Left ventricle myocardium superior (tissue), 1 donor: ENCODE results near the gene SLC37A1. TPM values are rescaled to one million over a fixed set of nuclear protein-coding genes. Genes with fewer than 3 reads are reported as not detected.

Source experiments
- ATAC-seq: fragments of 200-7000 bp; cut with Tn5 transposase; one replicate; pipeline ENCODE4 v1.9.1; 2020; ENCODE audit warnings: mild to moderate bottlenecking, moderate library complexity
- DNase-seq: peaks from one replicate; pipeline ENCODE4 v3.0.0-alpha.2; 2020
- intact Hi-C: fragments of 100-400 bp; cut with micrococcal nuclease; formaldehyde crosslinking; loops from one replicate; pipeline ENCODE4 v1.11.0; 2022
- total RNA-seq: library from RNA; stranded (reverse); fragmentation: NEBNext Ultra II Directional; extraction: Animal tissue kit (Norgen Biotek cat#: 25700); gene quantifications from one replicate; pipeline ENCODE4 v1.2.1, GENCODE V29; 2021
- donor health status: DM: no; HTN: yes; CAD: no; lungs with severe emphysema.

Gene SLC37A1
- total RNA-seq, 1 donor from 2014 or later = 4.0 TPM

DNA sequence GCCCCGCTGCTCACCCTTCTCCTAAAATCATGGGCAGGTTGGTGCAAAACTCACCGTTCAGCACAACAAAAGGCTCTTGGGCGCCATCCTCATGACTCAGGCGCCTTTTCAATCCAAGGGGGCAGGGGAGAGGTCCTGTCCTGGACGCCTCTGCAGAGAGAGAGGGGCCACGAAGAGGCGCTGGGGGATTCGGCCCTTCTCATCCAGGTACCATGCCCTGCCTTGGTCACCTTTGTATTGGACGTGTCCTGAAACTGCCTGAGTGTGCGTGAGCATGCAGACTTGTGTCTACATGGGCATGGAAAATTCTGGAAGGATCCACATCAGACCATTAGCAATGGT, 53.5 kb downstream of the SLC37A1 start:
- intact Hi-C loops = no loop called here
- no peak for DNase-seq

DNA sequence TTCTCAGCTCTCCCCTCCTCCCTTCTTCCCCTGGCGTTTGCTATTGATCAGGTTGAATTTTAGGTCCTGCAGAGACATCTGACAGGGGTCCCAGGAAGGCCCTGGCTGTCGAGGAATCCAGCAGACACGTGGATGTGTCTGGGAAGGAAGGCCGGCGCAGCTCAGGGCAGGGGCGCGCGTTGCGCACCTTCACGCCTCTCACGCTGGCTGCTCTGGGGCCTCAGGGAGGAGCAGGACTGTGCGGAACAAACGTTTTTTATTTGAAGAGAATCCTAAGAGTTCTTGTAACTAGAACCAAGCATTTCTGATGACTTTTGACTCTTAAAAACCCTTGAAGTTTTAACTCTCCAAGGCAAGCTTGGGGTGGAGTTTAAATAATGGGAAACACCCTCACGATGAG, 54.2 kb downstream of the SLC37A1 start:
- intact Hi-C loops = no loop called here
- no peak for ATAC-seq

More for the DNA sequence above, 53.5 kb downstream of the SLC37A1 start:
- ATAC-seq = no peak

DNA sequence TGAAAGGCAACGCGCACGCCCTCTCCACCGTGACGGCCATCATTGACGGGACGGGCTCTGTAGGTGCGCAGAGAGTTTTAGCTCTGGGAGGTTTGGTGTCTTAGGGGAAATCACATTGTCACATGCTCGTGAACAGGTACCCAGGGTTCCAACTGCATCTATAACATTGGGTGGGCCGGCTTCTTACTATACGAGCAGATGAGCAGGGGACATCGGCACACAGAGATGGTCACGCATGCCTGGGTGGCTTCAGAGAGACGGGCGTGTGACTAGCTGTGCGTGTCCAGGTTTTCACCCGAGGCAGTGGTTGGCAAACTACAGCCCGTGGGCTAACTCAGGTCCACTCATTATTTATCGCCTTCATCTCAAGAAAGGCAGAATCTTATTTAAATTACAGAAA, 54.7 kb downstream of the SLC37A1 start:
- ATAC-seq (no peak), DNase-seq (no peak)
- intact Hi-C loops = no loop called here

More for the DNA sequence above, 54.2 kb downstream of the SLC37A1 start:
- no peak for DNase-seq

DNA sequence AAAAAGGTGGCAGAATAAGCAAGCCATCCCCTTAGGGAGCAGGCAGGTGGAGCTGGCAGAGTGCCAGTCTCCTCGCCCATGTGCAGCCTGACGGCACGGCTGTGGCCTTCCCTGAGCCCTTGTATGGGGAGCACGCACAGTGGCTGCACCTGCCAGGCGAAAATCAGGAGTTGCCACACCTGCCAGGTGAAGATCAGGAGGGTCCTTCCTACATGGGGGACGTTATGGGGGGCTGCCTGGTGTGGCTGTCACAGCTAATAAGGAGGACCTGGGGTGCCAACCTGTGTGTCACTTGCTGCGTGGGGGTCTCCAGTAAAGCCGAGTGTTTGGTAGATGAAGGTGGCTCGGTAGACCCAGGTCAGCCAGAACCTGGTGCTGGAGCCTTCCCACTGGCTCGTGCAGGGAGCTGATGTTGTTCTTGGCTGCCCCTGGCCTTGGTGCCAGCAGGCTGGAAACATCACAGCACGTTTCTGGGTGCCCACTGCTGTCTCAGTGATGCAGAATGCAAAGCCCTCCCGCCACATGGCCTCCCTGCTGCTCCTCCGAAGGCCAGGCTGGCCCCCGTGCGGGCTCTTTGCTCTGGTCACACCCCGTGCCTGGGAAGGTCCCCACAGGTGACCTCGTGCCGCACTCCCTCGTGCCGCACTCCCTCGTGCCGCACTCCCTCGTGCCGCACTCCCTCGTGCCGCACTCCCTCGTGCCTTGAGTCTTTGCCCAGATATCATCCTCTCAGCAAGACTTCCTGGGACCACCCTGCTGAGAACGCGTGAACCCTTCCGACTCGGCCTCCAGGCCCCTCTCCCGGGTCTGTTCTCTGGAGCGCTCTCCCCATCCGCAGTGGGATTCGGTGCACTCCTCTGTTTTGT, 55.4 kb downstream of the SLC37A1 start:
- DNase-seq = no peak
- ATAC-seq = no peak
- intact Hi-C loops = no loop called here

DNA sequence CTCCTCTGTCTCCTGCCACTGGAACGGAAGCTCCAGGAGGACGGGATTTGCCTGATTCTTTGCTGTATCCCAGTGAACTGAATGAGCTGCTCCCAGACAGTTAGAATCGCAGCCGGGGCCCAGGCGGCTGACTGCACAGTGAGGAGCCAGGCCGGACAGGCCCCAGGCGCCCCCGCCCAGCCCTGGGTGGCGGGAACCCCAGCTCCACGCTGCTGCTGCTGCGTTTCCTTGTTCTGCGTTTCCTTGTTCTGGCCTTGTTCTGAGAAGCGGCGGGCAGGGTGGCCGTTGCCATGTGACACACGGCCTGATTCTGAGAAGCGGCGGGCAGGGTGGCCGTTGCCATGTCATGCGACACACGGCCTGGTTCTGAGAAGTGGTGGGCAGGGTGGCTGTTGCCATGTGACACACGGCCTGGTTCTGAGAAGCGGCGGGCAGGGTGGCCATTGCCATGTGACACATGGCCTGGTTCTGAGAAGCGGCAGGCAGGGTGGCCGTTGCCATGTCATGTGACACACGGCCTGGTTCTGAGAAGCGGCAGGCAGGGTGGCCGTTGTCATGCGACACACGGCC, 56.2 kb downstream of the SLC37A1 start:
- intact Hi-C loops = no loop called here
- DNase-seq (no peak), ATAC-seq (no peak)

DNA sequence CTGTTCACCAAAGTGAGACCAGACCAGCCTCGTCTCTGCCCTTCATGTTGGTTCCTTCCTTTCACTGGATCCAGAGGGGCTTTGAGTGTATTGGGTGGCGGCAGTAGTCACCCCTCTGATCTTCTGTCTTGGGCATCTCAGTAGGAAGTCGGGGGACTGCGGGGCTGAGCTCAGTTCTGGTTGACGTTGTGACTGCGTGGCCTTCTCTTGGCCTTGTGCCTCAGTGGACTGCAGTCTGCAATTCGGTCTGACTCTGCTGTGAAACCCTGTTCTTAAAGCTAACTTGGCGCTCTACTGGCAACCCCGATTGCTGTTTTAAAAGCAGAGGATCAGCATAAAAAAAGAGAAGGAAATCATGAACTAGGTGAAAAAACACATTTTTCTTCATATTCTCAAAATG, 56.7 kb downstream of the SLC37A1 start:
- ATAC-seq (no peak), DNase-seq (no peak)
- intact Hi-C loops = no loop called here

DNA sequence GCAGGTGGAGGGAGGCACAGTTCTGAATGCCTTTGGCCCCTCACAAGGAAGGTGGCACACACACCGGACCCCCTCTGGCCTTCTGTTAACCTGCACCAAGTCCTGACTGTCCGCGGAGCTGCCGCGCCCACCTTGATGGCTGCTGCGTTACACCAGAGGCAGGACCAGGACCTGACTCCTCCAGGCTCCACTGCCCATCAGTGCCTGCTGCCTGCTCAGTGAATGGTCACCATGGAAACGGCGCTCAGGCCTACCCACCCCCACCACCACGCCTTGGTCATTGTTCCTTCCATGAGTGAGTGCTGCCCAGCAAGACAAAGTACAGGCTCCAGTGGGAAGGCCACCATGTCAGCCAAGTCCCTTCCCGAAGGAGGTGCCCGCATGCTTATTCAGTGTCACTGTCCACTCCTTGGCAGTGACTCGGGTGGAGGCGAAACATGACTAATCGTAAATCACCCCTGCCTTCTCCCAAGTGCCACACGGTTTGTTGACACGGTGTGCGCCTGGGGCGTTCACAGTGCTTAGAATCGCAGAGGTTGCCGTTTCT, 57.3 kb downstream of the SLC37A1 start:
- ATAC-seq (no peak), DNase-seq (no peak)
- intact Hi-C loops = no loop called here

DNA sequence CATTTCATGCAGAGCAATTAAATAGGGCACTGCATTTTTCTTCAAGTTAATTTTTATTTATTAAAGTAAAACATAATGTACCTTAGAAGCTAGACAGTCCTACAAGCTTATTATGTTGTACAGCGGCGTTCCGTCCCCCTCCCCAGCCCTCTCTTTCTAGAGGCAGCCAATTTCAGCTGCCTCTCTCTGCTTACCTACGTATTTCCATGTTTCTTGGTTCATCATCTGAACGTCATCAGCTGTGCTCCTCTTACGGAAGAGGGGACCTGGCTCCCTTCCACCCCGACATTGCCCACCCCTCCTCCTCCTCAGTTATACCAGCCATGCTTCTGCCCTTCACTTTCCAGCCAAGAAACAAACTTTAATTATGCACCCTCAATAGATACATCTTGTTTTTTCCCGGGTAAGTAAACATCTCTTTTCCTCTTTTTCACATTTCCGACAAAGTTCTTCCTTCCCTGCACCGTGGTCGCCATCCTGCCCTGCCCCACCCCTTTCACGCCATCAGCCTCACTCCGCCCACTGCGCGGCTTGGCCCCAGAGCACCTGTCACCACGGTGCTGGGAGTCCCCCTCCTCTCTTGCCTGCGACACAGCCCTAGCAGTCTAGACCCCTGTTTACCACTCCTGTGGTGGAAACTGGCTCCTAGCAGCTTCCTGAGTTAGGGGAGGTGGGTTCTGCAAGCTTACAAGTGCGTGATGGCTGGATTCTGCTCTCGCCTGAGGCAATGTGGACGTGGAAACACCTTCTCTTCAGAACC, 57.9 kb downstream of the SLC37A1 start:
- DNase-seq (no peak), ATAC-seq (no peak)
- intact Hi-C loops = no loop called here

DNA sequence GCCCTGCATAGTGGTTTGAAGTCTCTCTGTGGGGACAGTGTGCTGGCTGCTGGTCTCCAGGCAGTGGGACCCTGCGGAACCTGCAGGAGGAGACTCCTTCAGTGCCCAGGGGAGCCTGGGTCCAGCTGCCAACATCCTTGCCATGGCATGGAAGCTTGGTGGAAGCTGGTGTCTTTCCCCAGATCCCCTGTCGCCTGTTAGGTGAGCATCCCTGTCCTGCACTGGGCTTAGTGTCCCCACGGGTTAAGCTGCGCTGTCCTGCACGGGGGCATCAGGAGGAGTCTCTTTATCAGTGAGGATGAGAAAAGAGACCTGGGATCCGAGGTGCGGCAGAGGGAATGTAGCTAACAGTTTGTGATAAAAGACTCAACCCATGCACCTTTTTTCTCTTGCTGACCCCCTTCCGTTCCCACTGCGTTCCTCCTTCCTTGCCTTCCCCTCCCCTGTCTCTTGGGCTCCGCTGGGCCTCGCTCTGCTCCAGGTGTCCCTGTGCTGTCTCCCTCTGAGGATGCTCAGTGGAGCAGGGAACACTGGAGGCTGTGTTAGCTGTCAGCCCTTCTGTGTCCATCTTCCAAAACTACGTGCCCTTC, 59.3 kb downstream of the SLC37A1 start:
- no peak for ATAC-seq
- no peak for DNase-seq
- intact Hi-C loops = no loop called here

DNA sequence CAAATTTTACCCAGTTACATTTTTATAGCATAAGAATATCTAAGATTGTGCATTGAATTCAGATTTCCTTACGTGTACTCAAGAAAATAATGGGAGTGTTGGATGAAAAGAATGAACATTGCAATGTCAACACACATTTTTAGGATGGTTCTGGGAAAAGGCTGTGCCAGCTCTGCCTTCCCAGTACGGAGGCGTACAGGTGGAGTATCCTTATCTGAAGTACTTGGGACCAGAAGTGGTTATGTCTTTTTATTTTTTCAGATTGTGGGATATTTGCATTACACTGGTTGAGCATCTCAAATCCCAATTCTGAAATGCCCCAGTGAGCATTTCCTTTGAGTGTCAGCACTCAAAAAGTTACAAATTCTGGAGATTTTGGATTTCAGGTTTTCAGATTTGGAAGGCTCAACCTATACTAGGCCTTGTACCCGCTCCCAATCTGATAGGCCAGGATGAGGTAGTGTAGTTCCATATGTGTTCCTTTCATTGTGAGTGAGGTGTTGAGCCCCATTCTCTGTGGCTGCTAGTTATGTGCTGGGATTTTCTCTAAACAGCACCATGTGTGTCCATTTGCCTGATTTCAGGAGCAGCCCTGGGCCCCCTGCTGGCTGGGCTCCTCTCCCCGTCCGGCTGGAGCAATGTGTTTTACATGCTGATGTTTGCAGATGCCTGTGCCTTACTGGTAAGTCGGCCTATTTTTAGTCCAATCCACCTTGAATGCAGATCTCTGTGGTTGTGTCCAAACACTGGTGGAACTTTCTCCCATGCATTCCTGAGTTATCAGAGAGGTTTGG, 60.8 kb downstream of the SLC37A1 start:
- intact Hi-C loops = no loop called here
- DNase-seq = no peak
- ATAC-seq = no peak

DNA sequence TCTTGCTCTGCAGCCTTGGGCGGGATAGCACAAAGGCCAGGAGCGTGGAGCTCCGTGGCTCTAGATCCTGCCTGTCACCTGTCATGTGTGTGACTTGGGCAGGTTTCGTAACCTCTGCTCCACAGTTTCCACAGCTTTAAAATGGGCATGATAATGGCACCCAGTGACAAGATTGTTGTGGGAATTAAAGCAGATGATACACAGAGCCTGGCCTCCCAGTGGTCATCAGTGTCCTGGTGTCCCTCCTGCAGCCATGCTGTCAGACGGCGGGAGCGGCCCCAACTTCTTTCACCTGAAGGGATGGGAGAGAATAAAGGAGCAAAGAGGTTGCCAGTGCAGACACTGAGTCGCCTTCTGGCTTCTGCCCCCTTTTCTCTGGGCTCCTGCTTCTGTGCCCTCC, 61.5 kb downstream of the SLC37A1 start:
- intact Hi-C loops = no loop called here
- ATAC-seq = no peak
- DNase-seq = no peak

DNA sequence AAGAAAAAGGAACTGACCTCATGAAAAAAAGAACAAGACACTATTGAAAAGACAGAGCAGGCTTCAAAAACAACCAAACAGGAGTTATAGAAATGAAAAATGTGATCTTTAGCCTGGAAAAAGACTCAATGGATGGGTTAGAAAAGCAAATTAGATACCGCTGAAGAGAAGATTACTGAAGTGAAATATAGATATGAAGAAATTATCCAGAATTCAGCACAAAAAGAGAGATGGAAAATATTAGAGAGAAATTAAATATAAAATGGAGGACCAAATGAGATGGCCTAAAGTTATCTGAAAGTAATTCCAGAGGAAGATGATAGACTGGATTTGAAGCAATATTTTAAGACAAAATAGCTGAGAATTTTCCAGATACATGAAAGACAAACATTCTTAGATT, 63.0 kb downstream of the SLC37A1 start:
- ATAC-seq (no peak), DNase-seq (no peak)
- intact Hi-C loops = no loop called here

DNA sequence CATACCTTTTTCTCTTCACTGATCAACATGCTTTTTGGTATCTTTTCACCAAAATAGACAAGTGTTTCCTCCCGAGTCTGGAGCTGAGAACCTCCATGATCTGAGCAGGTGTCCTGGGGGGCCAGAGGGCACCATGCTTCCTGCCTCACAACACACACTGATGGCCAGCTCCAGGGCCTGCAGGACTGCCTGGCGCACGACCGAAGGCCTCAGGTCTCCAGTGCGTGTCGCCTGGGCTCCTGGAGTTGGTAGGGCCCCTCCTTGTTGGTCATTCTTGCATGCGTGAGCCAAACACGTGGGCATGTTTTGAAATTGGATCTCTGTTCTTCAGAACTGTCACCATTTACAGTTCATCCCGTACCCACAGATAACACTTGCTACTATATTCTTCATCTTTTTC, 64.4 kb downstream of the SLC37A1 start:
- intact Hi-C loops = no loop called here
- ATAC-seq = no peak
- no peak for DNase-seq

DNA sequence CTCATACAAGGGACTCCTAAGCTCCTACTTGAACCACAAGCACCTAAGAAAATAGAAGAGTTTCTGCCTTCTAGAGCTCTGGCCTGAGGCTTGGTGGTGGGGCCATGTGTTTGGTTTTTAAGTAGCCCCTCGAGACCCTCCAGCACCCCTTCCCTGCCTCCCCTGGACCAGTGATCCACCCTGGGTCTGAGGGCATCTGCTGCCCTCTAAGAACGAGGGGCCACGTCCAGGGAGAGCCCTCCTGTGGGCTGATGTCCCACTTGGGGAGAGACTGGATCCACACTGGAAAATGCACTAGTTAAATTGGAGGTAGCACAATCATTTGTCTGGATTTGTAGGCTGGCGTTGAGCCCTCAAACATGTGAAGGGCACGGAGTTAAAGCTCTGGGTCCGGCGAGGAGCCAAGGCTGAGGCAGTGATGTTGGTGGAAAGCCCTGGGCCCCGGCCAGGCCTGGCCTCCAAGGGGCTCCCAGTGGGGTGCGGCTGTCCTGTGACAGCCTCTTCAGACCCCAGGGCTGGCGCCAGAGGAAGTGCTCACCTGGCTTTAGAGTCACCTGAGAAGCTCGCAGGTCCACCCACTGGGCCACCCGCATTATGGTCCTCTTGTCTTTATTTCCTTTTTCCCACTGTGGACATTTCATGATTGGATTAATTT, 65.2 kb downstream of the SLC37A1 start:
- DNase-seq (peak; percentile 57), ATAC-seq (peak; percentile 74)
- intact Hi-C loops = no loop called here

DNA sequence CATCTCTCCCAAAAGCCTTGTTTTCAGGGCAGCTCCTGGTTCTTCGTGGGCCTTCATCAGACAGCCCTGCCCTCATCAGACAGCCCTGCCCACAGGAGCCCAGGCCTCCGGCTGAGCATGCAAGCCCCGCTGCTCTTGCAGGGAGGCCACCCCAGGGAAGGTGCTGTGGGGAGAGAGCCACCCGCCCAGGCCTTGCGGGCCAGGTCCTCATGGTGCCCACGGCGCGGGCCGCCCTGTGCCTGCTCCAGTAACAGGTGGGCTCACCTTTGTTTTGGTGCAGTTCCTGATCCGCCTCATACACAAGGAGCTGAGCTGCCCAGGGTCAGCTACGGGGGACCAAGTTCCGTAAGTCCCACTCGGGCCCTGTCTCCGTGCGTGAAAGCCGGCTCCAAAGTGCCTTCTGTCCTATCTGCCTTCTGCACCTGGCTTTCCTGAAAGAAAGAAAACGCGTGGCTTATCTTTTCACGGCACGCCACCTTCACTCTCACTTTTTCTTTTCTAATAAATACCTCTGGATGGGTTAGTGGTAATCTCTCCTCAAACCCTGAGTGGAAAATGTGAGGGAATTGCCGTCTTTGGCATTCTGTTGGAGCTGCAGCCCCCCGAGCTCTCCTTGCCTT, 65.9 kb downstream of the SLC37A1 start:
- ATAC-seq = peak; percentile 11
- no peak for DNase-seq

DNA sequence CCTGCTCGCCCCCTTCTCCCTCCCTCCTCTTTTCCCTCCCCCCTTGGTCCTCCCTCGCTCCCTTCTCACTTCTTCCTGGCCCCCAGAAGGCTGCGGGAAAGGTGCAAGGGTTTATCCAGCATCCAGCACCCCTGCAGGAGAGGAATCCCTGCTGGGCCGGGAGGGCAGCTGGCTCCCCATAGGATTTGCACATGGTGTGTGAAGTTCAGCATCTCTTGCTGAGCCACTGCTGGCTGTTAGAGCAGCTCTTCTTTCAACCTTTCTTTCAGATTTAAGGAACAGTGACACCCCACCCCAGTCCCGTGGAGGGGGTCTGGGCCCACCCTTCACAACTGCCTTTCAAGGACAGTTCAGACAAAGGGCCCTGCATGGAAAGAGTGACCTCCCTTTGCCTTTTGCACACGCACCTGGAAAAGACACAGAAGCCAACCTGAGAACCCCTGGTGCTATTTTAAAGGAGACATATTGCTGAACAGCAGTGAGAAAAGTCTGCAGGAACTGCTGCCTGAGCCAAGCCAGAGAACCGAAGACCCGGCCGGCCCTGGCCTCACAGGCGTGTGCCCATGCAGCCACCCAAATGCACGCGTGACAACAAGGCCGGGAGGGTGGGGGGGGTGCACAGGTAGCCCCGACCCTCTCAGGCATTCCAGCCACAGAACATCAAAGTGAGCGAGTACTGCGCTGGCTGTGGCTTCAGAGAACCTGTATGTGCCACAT, 66.6 kb downstream of the SLC37A1 start:
- intact Hi-C loops = no loop called here
- no peak for DNase-seq
- no peak for ATAC-seq

More for the DNA sequence above, 65.9 kb downstream of the SLC37A1 start:
- intact Hi-C loops = no loop called here

DNA sequence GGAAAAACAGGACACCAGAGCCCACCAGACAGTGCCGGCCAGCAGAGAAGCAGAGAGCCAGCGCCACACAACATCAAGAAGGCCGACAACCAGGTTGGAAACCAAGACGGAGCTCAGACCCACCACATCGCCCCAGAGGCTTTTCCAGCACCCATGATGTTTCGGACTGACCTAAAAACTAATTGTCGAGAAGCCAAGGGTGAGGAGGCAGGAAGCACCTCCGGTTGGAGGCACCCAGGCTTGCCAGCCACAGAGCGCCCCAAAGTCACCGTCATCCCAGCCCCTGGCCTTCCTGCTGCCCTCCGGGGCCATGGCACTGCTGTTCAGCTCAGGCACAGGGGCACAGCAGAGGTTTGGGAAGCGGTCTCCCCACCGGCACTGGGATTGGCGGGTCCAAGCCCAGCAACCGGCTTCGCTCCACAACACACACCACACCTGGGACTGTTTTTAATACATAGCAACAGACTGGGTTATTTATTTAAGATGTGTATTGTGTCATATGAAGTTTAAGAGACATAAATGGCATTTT, 67.2 kb downstream of the SLC37A1 start:
- ATAC-seq (no peak), DNase-seq (no peak)
- intact Hi-C loops = no loop called here
